HCEC 1CT (cell line): ENCODE data around the gene IGSF3.
"Not testable (repeated sequence)": the region's sequence is repeated elsewhere in the genome, so short reads cannot be mapped to it uniquely, and the experiment has no call there.

ENCODE experiments used
- DNase-seq: peaks from one replicate; pipeline ENCODE4 v3.0.0-alpha.2; 2017

The IGSF3 gene

GRCh38 chr1:116572771-116573430 lies 94.6 kb downstream of the IGSF3 start:
- DNase-seq: no peak

GRCh38 chr1:116572099-116572498 lies 95.4 kb downstream of the IGSF3 start:
- DNase-seq: no peak

- DNase-seq: no peak
Observed at GRCh38 chr1:116571215-116571919, 96.2 kb downstream of the IGSF3 start.

- DNase-seq: peak; percentile 79
Observed at GRCh38 chr1:116570358-116571214, 96.9 kb downstream of the IGSF3 start, which contains the start of gene CD58. CD58 (minus strand) TSS chr1:116571026; CDS start chr1:116570972, 54 bp downstream.

- no peak for DNase-seq
Observed at GRCh38 chr1:116569776-116570357, 97.7 kb downstream of the IGSF3 start.

GRCh38 chr1:116569381-116569670 lies 98.2 kb downstream of the IGSF3 start:
- DNase-seq: no peak

- no peak for DNase-seq
Observed at GRCh38 chr1:116568662-116569380, 98.7 kb downstream of the IGSF3 start.

GRCh38 chr1:116567790-116568661 lies 99.5 kb downstream of the IGSF3 start:
- DNase-seq: no peak

GRCh38 chr1:116565222-116565621 lies 102.3 kb downstream of the IGSF3 start:
- no peak for DNase-seq

- no peak for DNase-seq
Observed at GRCh38 chr1:116564426-116564825, 103.1 kb downstream of the IGSF3 start.

- not testable (repeated sequence) for DNase-seq
Observed at GRCh38 chr1:116562465-116562864, 105.1 kb downstream of the IGSF3 start.

- DNase-seq: no peak
Observed at GRCh38 chr1:116561563-116561962, 106.0 kb downstream of the IGSF3 start.

GRCh38 chr1:116560704-116561490 lies 106.6 kb downstream of the IGSF3 start:
- no peak for DNase-seq

- no peak for DNase-seq
Observed at GRCh38 chr1:116559304-116559761, 108.2 kb downstream of the IGSF3 start.

GRCh38 chr1:116558571-116558970 lies 109.0 kb downstream of the IGSF3 start:
- no peak for DNase-seq

- DNase-seq: no peak
Observed at GRCh38 chr1:116558140-116558549, 109.4 kb downstream of the IGSF3 start.

- DNase-seq: no peak
Observed at GRCh38 chr1:116557323-116557878, 110.1 kb downstream of the IGSF3 start.

GRCh38 chr1:116556289-116557006 lies 111.1 kb downstream of the IGSF3 start:
- peak; percentile 80 for DNase-seq

GRCh38 chr1:116554924-116555323 lies 112.6 kb downstream of the IGSF3 start:
- no peak for DNase-seq
